T-helper 17 cell (primary cell): Measurements from ENCODE around the gene HS3ST5. TPM values are rescaled to one million over a fixed set of nuclear protein-coding genes. Genes with fewer than 3 reads are reported as not detected.
"Not testable (repeated sequence)": the region's sequence is repeated elsewhere in the genome, so short reads cannot be mapped to it uniquely, and the experiment has no call there.

ENCODE experiments used
- ATAC-seq: fragments of 150-1000 bp; cut with Tn5 transposase; 2 replicates; pipeline ENCODE4 v1.10.0; 2021; ENCODE audit warnings: mild to moderate bottlenecking, moderate library complexity
- DNase-seq, 3 donors: peaks; one replicate each; pipeline versions ENCODE4 v3.0.0 to v3.0.0-alpha.2; 2020 to 2021
- H3K9me3 ChIP-seq: one replicate; pipeline ENCODE4 v1.7.0; 2013; ENCODE audit warnings: low read length, mild to moderate bottlenecking; ENCODE audit not compliant: control insufficient read depth, poor library complexity, severe bottlenecking
- H3K27ac Mint-ChIP-seq: one replicate; pipeline ENCODE4 v1.8.0; 2022; ENCODE audit warnings: mild to moderate bottlenecking, moderate library complexity, mixed read lengths
- H3K27me3 Mint-ChIP-seq: one replicate; pipeline ENCODE4 v1.8.0; 2022; ENCODE audit warnings: mixed read lengths
- H3K36me3 Mint-ChIP-seq: one replicate; pipeline ENCODE4 v1.8.0; 2022; ENCODE audit warnings: low read depth, mixed read lengths
- H3K4me1 Mint-ChIP-seq: one replicate; pipeline ENCODE4 v1.8.0; 2022; ENCODE audit warnings: mild to moderate bottlenecking, mixed read lengths
- H3K4me3 Mint-ChIP-seq: one replicate; pipeline ENCODE4 v1.8.0; 2022; ENCODE audit warnings: mild to moderate bottlenecking, moderate library complexity, mixed read lengths
- total RNA-seq, 4 donors: library from RNA in 2 of 4; stranded (reverse) in 2 of 4; gene quantifications; one replicate each; pipeline ENCODE4 v1.2.3 and lab custom pipeline; 2022 to 2026

Gene HS3ST5
- total RNA-seq, 2 donors from 2014 or later, result not detected

DNA sequence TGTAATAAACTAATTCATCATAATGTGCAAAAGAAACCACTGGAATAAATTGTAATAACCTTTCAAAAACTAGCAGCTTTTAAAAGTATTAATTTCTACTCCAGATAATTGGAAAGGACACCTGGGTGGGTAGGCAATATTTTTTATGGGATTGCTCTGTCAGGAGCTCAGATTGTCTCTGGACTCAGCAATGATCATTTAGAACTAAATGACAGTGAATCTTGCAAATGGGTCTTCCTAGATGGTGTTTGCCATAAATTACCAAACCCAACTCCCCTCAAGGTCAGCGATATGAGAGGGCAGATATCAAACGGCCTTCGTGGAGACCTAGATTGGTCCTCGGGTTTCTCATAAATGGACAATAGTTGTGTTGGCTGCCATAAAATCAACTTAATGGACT, 181.9 kb downstream of the HS3ST5 start:
- Mint-ChIP-seq H3K36me3 (no peaks in the 10 kb centered on the region), H3K4me1 (no peaks in the 10 kb centered on the region), H3K27me3 (no peaks in the 10 kb centered on the region), H3K27ac (no peak overlapping the region), H3K4me3 (no peak overlapping the region)
- H3K9me3 ChIP-seq, result no peaks in the 10 kb centered on the region
- no peak for ATAC-seq
- no peak for DNase-seq

DNA sequence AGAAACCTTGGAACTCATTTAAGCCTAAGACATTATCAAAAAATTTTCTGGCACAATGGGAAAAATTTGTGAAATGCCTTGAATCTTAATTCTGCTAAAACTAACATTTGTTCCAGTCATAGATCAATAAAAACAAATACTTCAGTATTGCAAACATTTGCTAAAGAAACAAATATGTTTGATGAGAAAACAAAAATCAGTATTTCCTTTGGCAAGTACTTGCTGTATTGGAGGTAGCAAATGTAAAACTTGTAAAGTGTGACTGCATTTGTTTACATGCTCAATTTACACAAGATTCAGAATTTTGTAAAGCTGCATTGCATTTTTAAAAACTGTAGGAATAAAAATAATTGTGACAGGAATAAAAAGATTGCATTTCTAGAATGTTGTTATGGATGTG, 183.1 kb downstream of the HS3ST5 start:
- Mint-ChIP-seq H3K4me1 (no peaks in the 10 kb centered on the region), H3K4me3 (no peak overlapping the region), H3K36me3 (no peaks in the 10 kb centered on the region)

DNA sequence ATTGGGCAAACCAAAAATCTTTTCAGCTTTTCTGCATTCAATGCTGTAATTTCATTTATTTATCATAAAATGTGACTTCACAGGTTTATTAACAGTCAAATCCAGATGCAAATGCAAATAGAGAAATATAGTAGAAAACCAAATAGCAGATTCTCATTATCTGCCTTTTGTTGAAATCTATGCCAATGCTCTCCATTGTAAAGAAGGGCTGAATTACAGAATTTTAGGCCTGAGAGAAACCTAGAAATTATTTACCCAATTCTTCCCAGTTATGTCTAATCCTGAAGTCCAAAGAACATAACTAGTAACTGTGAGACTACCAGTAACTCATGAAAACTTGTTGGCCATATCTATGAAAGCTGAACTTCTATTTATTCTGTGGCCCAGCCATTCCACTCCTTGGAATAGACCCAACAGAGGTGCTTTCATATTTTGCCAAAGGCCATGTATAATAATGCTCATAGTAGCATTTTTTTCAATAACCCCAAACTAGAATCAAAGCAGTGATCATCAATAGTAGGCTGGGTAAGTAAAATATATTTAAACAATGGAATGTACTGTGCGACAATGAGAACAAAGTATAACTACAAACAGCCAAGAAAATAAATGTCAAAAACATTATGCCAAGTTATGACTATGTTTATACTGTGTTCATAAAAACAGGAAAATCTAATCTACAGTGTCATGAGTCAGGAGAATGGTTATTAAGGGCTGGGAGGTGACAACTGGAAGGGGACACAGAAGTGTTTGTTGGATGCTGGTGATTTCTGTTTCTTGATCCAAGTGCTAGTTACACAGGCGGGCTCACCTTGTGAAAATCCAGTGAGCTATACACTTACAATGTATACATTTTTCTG, 183.8 kb downstream of the HS3ST5 start:
- H3K4me1 Mint-ChIP-seq, result no peaks in the 10 kb centered on the region
- ATAC-seq, result no peak

More for the DNA sequence above, 183.1 kb downstream of the HS3ST5 start:
- H3K27me3 Mint-ChIP-seq, result no peaks in the 10 kb centered on the region
- ATAC-seq (no peak), DNase-seq (no peak)
- no peak overlapping the region for H3K27ac Mint-ChIP-seq
- no peaks in the 10 kb centered on the region for H3K9me3 ChIP-seq

DNA sequence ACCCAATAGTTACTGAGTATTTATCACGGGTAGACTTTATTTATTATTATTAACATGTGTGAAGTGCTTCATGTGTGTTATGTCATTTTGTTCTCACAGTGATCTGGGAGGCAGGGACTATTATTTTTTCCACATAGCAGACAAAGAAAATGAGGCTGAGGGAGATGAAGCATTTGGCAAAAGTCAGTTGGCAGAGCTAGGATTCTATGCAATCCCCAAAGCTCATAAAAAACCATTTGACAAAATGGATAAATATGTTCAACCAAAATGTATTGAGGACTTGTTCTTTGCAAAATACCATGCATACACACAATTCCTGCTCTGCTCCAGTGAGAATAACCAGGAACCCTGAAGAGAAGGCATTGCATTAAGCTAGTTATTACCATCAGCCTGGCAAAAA, 184.4 kb downstream of the HS3ST5 start:
- H3K9me3 ChIP-seq, result no peaks in the 10 kb centered on the region
- H3K4me1 Mint-ChIP-seq, result peaks cover 4% of the 10 kb centered on the region

More for the DNA sequence above, 183.8 kb downstream of the HS3ST5 start:
- no peak for DNase-seq
- Mint-ChIP-seq H3K27me3 (peaks cover under 1% of the 10 kb centered on the region), H3K36me3 (no peaks in the 10 kb centered on the region), H3K4me3 (no peak overlapping the region), H3K27ac (no peak overlapping the region)
- no peaks in the 10 kb centered on the region for H3K9me3 ChIP-seq

DNA sequence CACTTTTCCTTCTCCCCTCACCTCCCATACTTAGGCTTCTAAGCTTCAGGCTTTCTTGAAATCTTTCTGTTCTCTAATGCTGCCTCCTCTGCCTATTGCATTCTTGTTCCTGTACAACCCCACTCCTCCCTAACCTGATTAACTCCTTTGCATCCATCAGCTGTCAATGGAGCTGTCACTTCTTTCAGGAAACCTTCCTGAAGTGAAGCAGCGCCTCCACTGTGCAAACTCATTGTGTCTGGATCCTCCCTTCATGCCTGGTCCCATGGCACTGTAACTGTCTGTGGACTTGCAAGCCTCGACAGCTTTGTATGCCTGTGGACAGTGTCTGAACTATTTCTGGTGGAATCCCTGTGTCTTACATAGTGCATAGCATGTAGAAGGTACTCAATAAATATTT, 185.0 kb downstream of the HS3ST5 start:
- Mint-ChIP-seq H3K27ac (no peak overlapping the region), H3K4me3 (no peak overlapping the region), H3K4me1 (peaks cover 4% of the 10 kb centered on the region), H3K36me3 (no peaks in the 10 kb centered on the region), H3K27me3 (peaks cover 12% of the 10 kb centered on the region)
- ATAC-seq, result no peak
- no peak for DNase-seq
- no peaks in the 10 kb centered on the region for H3K9me3 ChIP-seq

More for the DNA sequence above, 184.4 kb downstream of the HS3ST5 start:
- H3K27me3 Mint-ChIP-seq, result peaks cover 7% of the 10 kb centered on the region
- H3K36me3 Mint-ChIP-seq, result no peaks in the 10 kb centered on the region
- no peak overlapping the region for H3K27ac Mint-ChIP-seq
- DNase-seq (no peak), ATAC-seq (no peak)
- no peak overlapping the region for H3K4me3 Mint-ChIP-seq

DNA sequence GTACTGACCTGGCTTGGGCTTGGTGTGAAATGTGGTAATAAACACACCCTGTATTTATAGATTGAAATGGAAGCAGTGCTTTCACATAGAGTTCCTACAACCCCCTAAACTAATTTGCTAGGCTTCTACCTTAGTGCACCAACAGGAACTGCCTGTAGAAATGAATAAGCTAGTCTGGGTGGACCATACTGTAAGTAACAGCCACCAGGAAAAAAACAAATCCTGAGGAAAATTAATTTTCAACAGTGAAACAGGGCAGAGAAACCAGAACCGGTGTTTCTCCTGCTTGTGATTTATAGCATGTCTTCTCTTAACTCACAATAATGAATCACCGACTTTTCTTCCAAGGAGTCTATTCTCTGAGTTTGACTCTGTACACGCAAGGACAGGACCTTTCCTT, 187.1 kb downstream of the HS3ST5 start:
- peaks cover 12% of the 10 kb centered on the region for H3K27me3 Mint-ChIP-seq
- ATAC-seq, result no peak
- H3K4me1 Mint-ChIP-seq, result peaks cover 4% of the 10 kb centered on the region

DNA sequence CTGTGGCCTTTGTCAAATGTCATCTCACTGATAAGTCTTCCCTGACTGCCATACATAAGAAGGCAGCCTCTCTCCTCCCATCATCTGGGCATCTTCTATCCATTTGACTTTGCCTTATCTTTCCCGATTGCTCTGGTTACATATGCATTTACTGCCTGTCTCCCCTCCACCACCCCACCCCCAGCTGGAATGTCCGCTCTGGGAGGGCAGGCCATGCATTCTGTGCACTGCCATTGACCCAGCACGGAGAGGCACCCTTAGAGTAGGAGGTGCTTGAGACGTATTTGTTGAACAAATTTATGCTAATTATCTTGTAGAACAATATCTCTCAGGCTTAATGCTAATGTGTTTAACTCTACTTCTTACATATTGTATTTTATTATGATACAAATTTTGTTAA, 188.0 kb downstream of the HS3ST5 start:
- DNase-seq, result no peak
- H3K9me3 ChIP-seq, result no peaks in the 10 kb centered on the region
- Mint-ChIP-seq H3K36me3 (no peaks in the 10 kb centered on the region), H3K27me3 (peaks cover 12% of the 10 kb centered on the region), H3K4me3 (no peak overlapping the region), H3K4me1 (peaks cover 4% of the 10 kb centered on the region), H3K27ac (no peak overlapping the region)
- no peak for ATAC-seq

More for the DNA sequence above, 187.1 kb downstream of the HS3ST5 start:
- Mint-ChIP-seq H3K36me3 (no peaks in the 10 kb centered on the region), H3K27ac (no peak overlapping the region), H3K4me3 (no peak overlapping the region)
- no peak for DNase-seq
- no peaks in the 10 kb centered on the region for H3K9me3 ChIP-seq

DNA sequence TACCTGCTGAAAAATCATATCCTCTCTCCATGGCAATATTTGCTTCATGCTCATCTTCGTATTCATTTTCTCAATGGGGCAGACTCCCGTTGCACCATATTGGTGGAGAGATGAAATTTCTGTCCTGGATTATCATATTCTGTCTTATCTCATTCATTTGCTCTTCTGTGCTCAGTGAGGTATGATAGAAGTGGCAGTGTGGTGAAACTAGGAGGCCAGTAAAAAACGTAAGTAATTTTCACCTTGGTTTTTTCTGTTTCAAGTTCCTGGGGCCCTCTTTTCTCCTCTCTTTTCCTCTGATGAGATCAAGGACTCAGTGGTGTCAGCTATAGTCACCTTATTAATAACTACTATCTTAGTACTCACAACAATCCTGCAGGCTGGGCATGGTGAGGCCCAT, 189.4 kb downstream of the HS3ST5 start:
- peaks cover 12% of the 10 kb centered on the region for H3K27me3 Mint-ChIP-seq
- ATAC-seq (no peak), DNase-seq (no peak)
- peaks cover 4% of the 10 kb centered on the region for H3K4me1 Mint-ChIP-seq
- H3K27ac Mint-ChIP-seq, result no peak overlapping the region
- no peaks in the 10 kb centered on the region for H3K36me3 Mint-ChIP-seq
- no peaks in the 10 kb centered on the region for H3K9me3 ChIP-seq
- H3K4me3 Mint-ChIP-seq, result no peak overlapping the region

DNA sequence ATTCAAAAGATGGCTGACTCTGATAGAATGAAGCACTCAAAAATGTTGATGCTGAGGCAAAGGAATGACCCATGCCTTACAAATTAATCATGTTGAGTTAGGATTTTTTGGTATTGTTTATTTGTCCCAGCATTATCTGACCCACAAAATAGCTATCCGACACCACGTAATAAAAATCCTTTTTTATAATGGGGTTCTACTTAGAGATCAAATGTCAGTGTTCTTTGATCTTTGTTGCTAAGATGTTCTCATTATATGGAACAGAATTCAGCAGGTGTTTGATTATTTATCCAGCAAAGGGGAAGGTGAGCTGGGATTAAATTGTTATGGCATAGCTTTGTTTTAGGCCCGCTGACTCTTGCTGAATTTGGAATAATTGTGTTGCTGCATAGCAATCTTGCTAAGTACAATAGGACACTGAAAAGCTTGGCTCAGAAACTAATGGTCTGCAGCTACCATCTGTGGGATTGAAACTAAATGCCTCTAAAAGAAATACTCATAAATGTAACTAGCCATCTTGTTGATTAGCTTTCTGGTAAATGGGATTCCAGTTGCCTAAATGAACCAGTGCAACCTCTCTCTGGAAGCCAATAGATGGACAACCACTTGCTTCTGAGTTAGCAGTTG, 191.6 kb downstream of the HS3ST5 start:
- H3K27ac Mint-ChIP-seq, result no peak overlapping the region
- DNase-seq, result no peak

DNA sequence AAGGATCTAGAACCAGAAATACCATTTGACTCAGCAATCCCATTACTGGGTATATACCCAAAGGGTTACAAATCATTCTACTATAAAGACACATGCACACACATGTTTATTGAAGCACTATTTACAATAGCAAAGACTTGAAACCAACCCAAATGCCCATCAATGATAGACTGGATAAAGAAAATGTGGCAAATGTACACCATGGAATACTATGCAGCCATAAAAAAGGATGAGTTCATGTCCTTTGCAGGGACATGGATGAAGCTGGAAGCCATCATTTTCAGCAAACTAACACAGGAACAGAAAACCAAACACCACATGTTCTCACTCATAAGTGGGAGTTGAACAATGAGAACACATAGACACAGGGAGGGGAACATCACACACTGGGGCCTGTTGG, 193.6 kb downstream of the HS3ST5 start:
- H3K27me3 Mint-ChIP-seq, result peaks cover 17% of the 10 kb centered on the region
- not testable (repeated sequence) for H3K36me3 Mint-ChIP-seq, H3K27ac Mint-ChIP-seq, H3K4me1 Mint-ChIP-seq, H3K4me3 Mint-ChIP-seq, H3K9me3 ChIP-seq, DNase-seq, ATAC-seq

More for the DNA sequence above, 191.6 kb downstream of the HS3ST5 start:
- no peak overlapping the region for H3K4me3 Mint-ChIP-seq
- peaks cover 12% of the 10 kb centered on the region for H3K27me3 Mint-ChIP-seq
- no peak for ATAC-seq
- H3K4me1 Mint-ChIP-seq, result peaks cover 4% of the 10 kb centered on the region
- H3K36me3 Mint-ChIP-seq, result no peaks in the 10 kb centered on the region
- peaks cover 2% of the 10 kb centered on the region for H3K9me3 ChIP-seq

DNA sequence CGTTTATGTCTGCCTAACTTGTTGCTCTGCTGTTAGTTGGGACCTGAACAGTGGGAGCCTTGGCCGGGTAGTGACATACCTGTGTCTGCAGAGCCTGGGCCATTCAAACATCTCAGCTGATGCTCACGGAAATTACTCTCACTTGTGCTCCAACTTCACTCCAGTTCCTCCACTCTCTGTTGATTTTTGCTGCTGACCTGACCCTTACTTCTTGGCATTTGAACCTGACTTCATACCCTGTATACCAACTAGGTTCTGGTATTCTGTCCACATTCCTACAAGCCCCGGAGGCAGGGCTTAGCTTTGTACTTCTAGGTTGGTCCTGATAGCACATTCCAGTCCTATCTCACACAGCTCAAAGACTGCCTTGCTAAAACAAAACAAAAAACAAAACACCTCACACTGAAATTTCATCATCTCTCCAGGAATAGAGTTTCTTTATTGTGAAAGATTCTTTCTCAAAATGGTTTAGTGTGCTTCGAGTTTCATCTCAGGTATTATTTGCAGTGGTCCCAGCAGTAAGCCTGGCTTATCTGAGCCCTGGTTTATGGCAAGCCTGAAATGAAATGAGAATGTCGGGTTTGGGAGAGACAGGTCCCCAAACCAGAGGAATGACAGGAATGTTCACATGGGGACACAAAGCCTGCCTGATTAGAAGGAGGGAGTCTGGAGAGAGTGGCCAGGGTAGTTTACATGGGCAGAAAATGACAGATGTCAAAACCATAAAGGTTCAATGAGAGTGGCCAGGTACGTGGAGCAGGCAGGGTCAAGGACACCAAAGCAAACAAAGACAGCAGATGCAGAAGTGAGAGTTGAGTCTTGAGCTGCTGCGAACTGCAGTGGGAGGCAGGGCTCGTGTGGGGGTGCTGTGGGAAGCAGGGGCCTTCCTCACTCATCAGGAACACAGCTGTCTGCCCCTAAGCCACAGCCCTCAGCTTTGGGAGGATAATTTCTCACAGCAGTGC, 197.7 kb downstream of the HS3ST5 start:
- H3K4me1 Mint-ChIP-seq, result no peaks in the 10 kb centered on the region
- H3K27ac Mint-ChIP-seq, result no peak overlapping the region
- H3K4me3 Mint-ChIP-seq, result no peak overlapping the region
- ATAC-seq (no peak), DNase-seq (no peak)
- peaks cover 26% of the 10 kb centered on the region for H3K27me3 Mint-ChIP-seq
- H3K36me3 Mint-ChIP-seq, result no peaks in the 10 kb centered on the region
- H3K9me3 ChIP-seq, result peaks cover 2% of the 10 kb centered on the region

DNA sequence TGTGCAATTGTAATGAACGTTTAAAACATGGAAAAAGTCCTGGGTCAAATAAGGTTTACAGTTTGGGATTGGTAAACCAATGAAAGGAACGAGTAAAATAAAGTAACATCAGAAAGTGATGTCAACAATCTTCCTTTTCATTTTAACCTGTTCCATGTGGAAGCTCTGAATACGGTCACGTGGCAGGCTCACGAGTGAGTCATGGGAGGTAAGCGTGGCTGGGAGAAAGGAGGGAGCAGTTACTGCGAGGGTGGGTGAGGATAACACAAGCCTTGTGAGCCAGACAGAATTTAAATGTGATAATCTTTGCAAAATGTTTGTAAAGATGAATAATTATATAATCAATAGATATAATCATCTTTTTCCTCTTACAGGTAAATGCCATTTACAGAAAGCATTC, 200.6 kb downstream of the HS3ST5 start:
- Mint-ChIP-seq H3K4me1 (no peaks in the 10 kb centered on the region), H3K27me3 (peaks cover 36% of the 10 kb centered on the region), H3K36me3 (no peaks in the 10 kb centered on the region), H3K27ac (no peak overlapping the region), H3K4me3 (no peak overlapping the region)
- DNase-seq (no peak), ATAC-seq (no peak)
- peaks cover 2% of the 10 kb centered on the region for H3K9me3 ChIP-seq

DNA sequence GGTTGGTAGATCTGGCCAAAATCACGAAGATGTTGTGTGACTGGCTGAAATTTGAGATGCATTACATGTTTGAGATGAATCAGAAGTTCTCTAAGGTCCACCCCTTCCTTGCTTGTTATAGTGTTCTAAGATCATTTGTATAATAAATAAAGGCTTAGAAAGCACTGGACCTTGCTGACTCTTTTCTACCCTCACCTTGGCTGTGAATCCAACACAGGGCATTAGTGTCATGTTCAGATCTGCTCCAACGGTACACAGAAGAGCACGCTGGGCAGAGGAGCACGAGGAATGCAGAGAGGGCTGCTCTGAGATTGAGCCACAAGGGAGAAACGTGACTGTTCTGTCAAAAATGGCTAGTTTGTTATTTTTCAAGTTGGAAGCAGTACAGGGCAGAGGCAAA, 202.4 kb downstream of the HS3ST5 start:
- H3K36me3 Mint-ChIP-seq, result no peaks in the 10 kb centered on the region
- no peak overlapping the region for H3K4me3 Mint-ChIP-seq
- peaks cover 52% of the 10 kb centered on the region for H3K27me3 Mint-ChIP-seq
- DNase-seq, result no peak
- H3K27ac Mint-ChIP-seq, result no peak overlapping the region
- H3K9me3 ChIP-seq, result no peaks in the 10 kb centered on the region
- H3K4me1 Mint-ChIP-seq, result no peaks in the 10 kb centered on the region
- no peak for ATAC-seq
